H1 (cell line): ENCODE data around the gene TAF1B. TPM values are rescaled to one million over a fixed set of nuclear protein-coding genes. Genes with fewer than 3 reads are reported as not detected.
"Not testable (repeated sequence)": the region's sequence is repeated elsewhere in the genome, so short reads cannot be mapped to it uniquely, and the experiment has no call there.

Source experiments
- CTCF ChIA-PET: fragments of 300-600 bp; sonication (Branson Sonifier 250); formaldehyde crosslinking; loops from one replicate; lab custom pipeline; 2021; ENCODE audit not compliant: partially characterized antibody; lab: Charles Lee
- POLR2A ChIA-PET: fragments of 300-600 bp; sonication (Branson Sonifier 250); formaldehyde crosslinking; loops from one replicate; lab custom pipeline; 2021; ENCODE audit warnings: inconsistent platforms; ENCODE audit not compliant: partially characterized antibody; lab: Charles Lee
- DNase-seq, 2 experiments: peaks; one replicate each; pipeline versions ENCODE4 v3.0.0 to v3.0.0-alpha.2; 2010 to 2022; ENCODE audit warnings: low spot score in 2 of 2, low read depth in 1 of 2, mixed read lengths in 1 of 2
- FAIRE-seq: peaks from 2 replicates; lab custom pipeline; 2011; peaks lifted over from hg19 to GRCh38; lab: Jason Lieb, UNC
- H2AFZ ChIP-seq: 2 replicates; pipeline ENCODE4 v1.8.1; 2012; ENCODE audit warnings: low read length, inconsistent platforms
- H2AK5ac ChIP-seq: 2 replicates; pipeline ENCODE4 v1.6.1; 2013; ENCODE audit warnings: low read depth, low read length
- H2BK120ac ChIP-seq: replicated peaks from 2 replicates; pipeline ENCODE3; 2013; ENCODE audit warnings: low read depth, low read length, inconsistent platforms
- H2BK12ac ChIP-seq: 2 replicates; pipeline ENCODE4 v1.6.1; 2013; ENCODE audit warnings: low read depth, low read length
- H2BK15ac ChIP-seq: 2 replicates; pipeline ENCODE4 v1.6.1; 2013; ENCODE audit warnings: low read length
- H2BK20ac ChIP-seq: 2 replicates; pipeline ENCODE4 v1.6.1; 2013; ENCODE audit warnings: low read length
- H2BK5ac ChIP-seq: 2 replicates; pipeline ENCODE4 v1.6.1; 2013; ENCODE audit warnings: low read depth, low read length
- H3K14ac ChIP-seq: 2 replicates; pipeline ENCODE4 v1.6.1; 2013; ENCODE audit warnings: inconsistent platforms; ENCODE audit not compliant: insufficient read length
- H3K18ac ChIP-seq: 2 replicates; pipeline ENCODE4 v1.6.1; 2013; ENCODE audit warnings: low read length; ENCODE audit errors: extremely low read depth
- H3K23ac ChIP-seq: 2 replicates; pipeline ENCODE4 v1.6.1; 2013; ENCODE audit warnings: inconsistent platforms; ENCODE audit not compliant: insufficient read length
- H3K23me2 ChIP-seq: 2 replicates; pipeline ENCODE4 v1.6.1; 2013; ENCODE audit warnings: low read depth, low read length
- H3K27ac ChIP-seq: 2 replicates; pipeline ENCODE4 v1.6.1; 2011; ENCODE audit warnings: low read depth, low read length, inconsistent platforms
- H3K27me3 ChIP-seq, 4 experiments: replicated peaks in 1 of 4; 1 replicate in 1 of 4; 2 replicates in 3 of 4; pipeline versions ENCODE4 v1.6.1 to v1.8.1; 2011 to 2013; ENCODE audit warnings: low read length in 3 of 4, mild to moderate bottlenecking in 3 of 4, inconsistent platforms in 2 of 4, mixed read lengths in 2 of 4, moderate library complexity in 1 of 4; ENCODE audit not compliant: control insufficient read depth in 3 of 4, insufficient read depth in 3 of 4; ENCODE audit errors: extremely low read depth in 1 of 4
- H3K36me3 ChIP-seq, 4 experiments: 2 replicates each; pipeline versions ENCODE4 v1.6.1 to v1.8.1; 2011 to 2013; ENCODE audit warnings: mild to moderate bottlenecking in 4 of 4, low read length in 3 of 4, moderate library complexity in 2 of 4, control low read depth in 1 of 4, inconsistent platforms in 1 of 4; ENCODE audit not compliant: insufficient read depth in 4 of 4, control insufficient read depth in 2 of 4
- H3K4ac ChIP-seq: replicated peaks from 2 replicates; pipeline ENCODE3; 2013; ENCODE audit warnings: low read length, low read depth, mixed read lengths, inconsistent platforms; ENCODE audit not compliant: insufficient read length
- H3K4me1 ChIP-seq, 4 experiments: replicated peaks in 1 of 4; 1 replicate in 1 of 4; 2 replicates in 3 of 4; pipeline versions ENCODE4 v1.6.1 to v1.8.1; 2011 to 2013; ENCODE audit warnings: low read length in 3 of 4, inconsistent platforms in 2 of 4, mixed read lengths in 1 of 4; ENCODE audit not compliant: insufficient read depth in 4 of 4, control insufficient read depth in 3 of 4
- H3K4me2 ChIP-seq, 2 experiments: 2 replicates each; pipeline versions ENCODE4 v1.6.1 to v1.8.1; 2011 to 2013; ENCODE audit warnings: low read depth in 2 of 2, low read length in 2 of 2, control low read depth in 1 of 2, inconsistent platforms in 1 of 2, mild to moderate bottlenecking in 1 of 2; ENCODE audit not compliant: insufficient read depth in 1 of 2
- H3K4me3 ChIP-seq, 4 experiments: fragments of 200-600, 300-600 bp in 1 of 4; sonication (generic), shearing (Covaris generic), sonication (Bioruptor Twin) in 1 of 4; 2 replicates each; pipeline versions ENCODE4 v1.5.1 to v1.8.1; 2011 to 2016; ENCODE audit warnings: low read length in 4 of 4, low read depth in 3 of 4, control low read depth in 2 of 4, inconsistent platforms in 2 of 4, mild to moderate bottlenecking in 2 of 4, mixed read lengths in 1 of 4, moderate library complexity in 1 of 4; ENCODE audit not compliant: insufficient read depth in 2 of 4; ENCODE audit errors: extremely low read depth in 1 of 4
- H3K56ac ChIP-seq: replicated peaks from 2 replicates; pipeline ENCODE3; 2013; ENCODE audit warnings: low read depth, mild to moderate bottlenecking, mixed read lengths, low read length, inconsistent platforms; ENCODE audit not compliant: insufficient read length
- H3K79me1 ChIP-seq: 2 replicates; pipeline ENCODE4 v1.6.1; 2013; ENCODE audit warnings: low read depth, low read length, control low read depth
- H3K79me2 ChIP-seq, 2 experiments: 2 replicates each; pipeline versions ENCODE4 v1.6.1 to v1.8.1; 2012 to 2013; ENCODE audit warnings: low read length in 2 of 2, mild to moderate bottlenecking in 2 of 2, inconsistent platforms in 1 of 2; ENCODE audit not compliant: insufficient read depth in 2 of 2, control insufficient read depth in 1 of 2
- H3K9ac ChIP-seq, 4 experiments: replicated peaks in 1 of 4; 1 replicate in 1 of 4; 2 replicates in 3 of 4; pipeline versions ENCODE4 v1.6.1 to v1.8.1; 2011 to 2013; ENCODE audit warnings: low read depth in 3 of 4, low read length in 3 of 4, control low read depth in 2 of 4, mild to moderate bottlenecking in 2 of 4, moderate library complexity in 2 of 4, inconsistent platforms in 1 of 4; ENCODE audit errors: extremely low read depth in 1 of 4
- H3K9me3 ChIP-seq, 2 experiments: 2 replicates each; pipeline versions ENCODE4 v1.6.1 to v1.8.1; 2012 to 2013; ENCODE audit warnings: mild to moderate bottlenecking in 2 of 2, moderate library complexity in 2 of 2, control low read depth in 1 of 2, inconsistent platforms in 1 of 2, low read depth in 1 of 2, low read length in 1 of 2, mixed read lengths in 1 of 2; ENCODE audit not compliant: insufficient read depth in 2 of 2
- H4K20me1 ChIP-seq, 2 experiments: replicated peaks in 1 of 2; 2 replicates each; pipeline versions ENCODE3 to v1.8.1; 2011 to 2013; ENCODE audit warnings: inconsistent platforms in 2 of 2, low read length in 2 of 2, mild to moderate bottlenecking in 1 of 2; ENCODE audit not compliant: insufficient read depth in 2 of 2, control insufficient read depth in 1 of 2
- H4K5ac ChIP-seq: 2 replicates; pipeline ENCODE4 v1.6.1; 2013; ENCODE audit warnings: low read length, low read depth, mixed read lengths, inconsistent platforms; ENCODE audit not compliant: insufficient read length
- H4K8ac ChIP-seq: 2 replicates; pipeline ENCODE4 v1.8.0; 2013; ENCODE audit warnings: mild to moderate bottlenecking, moderate library complexity, low read length, inconsistent platforms; ENCODE audit not compliant: insufficient read depth; ENCODE audit errors: extremely low read depth
- H4K91ac ChIP-seq: replicated peaks from 2 replicates; pipeline ENCODE3; 2013; ENCODE audit warnings: low read length, mixed read lengths, inconsistent platforms; ENCODE audit not compliant: insufficient read length
- WGBS, 2 experiments: shearing (Covaris generic) in 1 of 2; methylation state at CpG; one replicate each; pipeline versions ENCODE4 v1.1.6 to v1.1.7; 2013 to 2015; ENCODE audit warnings: low lambda C conversion rate in 2 of 2, mixed read lengths in 2 of 2, inconsistent platforms in 1 of 2, low coverage in 1 of 2, missing lambda C conversion rate in 1 of 2; ENCODE audit not compliant: insufficient replicate concordance in 2 of 2, insufficient coverage in 1 of 2, insufficient read length in 1 of 2; ENCODE audit errors: extremely low coverage in 1 of 2, missing lambda C conversion rate in 1 of 2; 5-methylcytosine and 5-hydroxymethylcytosine counted together
- polyA plus RNA-seq, 7 experiments: library from polyadenylated mRNA; depleted of rRNA in 3 of 7; stranded (reverse) in 5 of 7; unstranded in 2 of 7; fragments of >200 nt in 5 of 7; fragments of 200-250 nt in 2 of 7; gene quantifications; 1 replicate in 5 of 7; 2 replicates in 1 of 7; 4 replicates in 1 of 7; pipeline versions ENCODE4 v1.2.1 to v1.2.3, GENCODE V29; 2011 to 2013; ENCODE audit warnings: missing spikeins in 2 of 7, mixed read lengths in 2 of 7
- total RNA-seq: library from RNA; stranded (reverse); fragmentation: NEBNext Ultra II Directional; extraction: Animal tissue kit (Norgen Biotek cat#: 25700); gene quantifications from 2 replicates; pipeline ENCODE4 v1.2.1, GENCODE V29; 2021

The TAF1B gene
- total and polyA plus RNA-seq, 2 of the 8 experiments (the other 6 are each of a cell fraction or from before 2014, with no cell fraction given): 6.6 to 25.2 TPM

GRCh38 chr2:9860922-9861580, 17.8 kb downstream of the TAF1B start:
- 95% methylated on average over 21 of the region's 21 CpGs; no CpG with 5 or more reads in 1 of the 2 experiments for whole genome bisulfite sequencing, 2 experiments
- H4K91ac ChIP-seq, H2BK5ac ChIP-seq, H3K27me3 ChIP-seq, H2BK20ac ChIP-seq, H3K23me2 ChIP-seq, H4K8ac ChIP-seq, H2BK120ac ChIP-seq, H3K79me1 ChIP-seq, H3K79me2 ChIP-seq, H2AFZ ChIP-seq, H2BK15ac ChIP-seq, H3K27ac ChIP-seq, H3K14ac ChIP-seq, H3K9ac ChIP-seq, H2BK12ac ChIP-seq, H3K4me2 ChIP-seq, H3K18ac ChIP-seq, H3K23ac ChIP-seq, H4K20me1 ChIP-seq, H2AK5ac ChIP-seq, H4K5ac ChIP-seq, POLR2A ChIA-PET, H3K4me1 ChIP-seq, CTCF ChIA-PET, H3K4ac ChIP-seq, FAIRE-seq, H3K56ac ChIP-seq, DNase-seq, H3K4me3 ChIP-seq: not testable (repeated sequence)
- Histone ChIP-seq H3K36me3 (peaks cover 2 to 46% (median 19%) of the 10 kb centered on the region in 4 experiments; a peak in 7 of 8 replicates), H3K9me3 (peaks cover 38 to 45% of the 10 kb centered on the region in 2 experiments)
